ENCODE measurements around the gene SMCO4. TPM values are rescaled to one million over a fixed set of nuclear protein-coding genes. Genes with fewer than 3 reads are reported as not detected.

Gene SMCO4
- total RNA-seq, 2 experiments from 2014 or later = 0.30 TPM; not detected in 1

- H3K4me3 Mint-ChIP-seq = no peak overlapping the region
- Histone ChIP-seq H3K4me1 (ENCODE audit: insufficient read depth, low read length) (no peaks in the 10 kb centered on the region), H3K9me3 (ENCODE audit: control insufficient read depth in 1 of 2, insufficient read depth in 1 of 2, low read length in 2 of 2) (peaks cover 3 to 7% of the 10 kb centered on the region in 2 experiments), H3K27me3 (ENCODE audit: control insufficient read depth in 1 of 2, insufficient read depth in 2 of 2, low read length in 2 of 2) (peaks cover 0 to 5% of the 10 kb centered on the region in 2 experiments), H3K36me3 (ENCODE audit: insufficient read depth, low read length) (no peaks in the 10 kb centered on the region), H3K27ac (ENCODE audit: low read depth in 1 of 2, low read length in 2 of 2) (no peak overlapping the region), H3K4me3 (ENCODE audit: low read length) (no peak overlapping the region)
- H3K27ac Mint-ChIP-seq = no peak overlapping the region
- H3K9me3 Mint-ChIP-seq = no peaks in the 10 kb centered on the region
- ChIA-PET POLR2A (no interaction called here), CTCF (no interaction called here)
- intact Hi-C loops (cut with DNase I, micrococcal nuclease) = no loop called here
- H3K27me3 Mint-ChIP-seq = peaks cover 10% of the 10 kb centered on the region
- ATAC-seq (ENCODE audit: poor library complexity) = no peak
- H3K36me3 Mint-ChIP-seq (ENCODE audit: low read depth) = no peaks in the 10 kb centered on the region
- no peaks in the 10 kb centered on the region for H3K4me1 Mint-ChIP-seq (ENCODE audit: low read depth)
- no peak for DNase-seq
- TF ChIP-seq, protein P1, sequence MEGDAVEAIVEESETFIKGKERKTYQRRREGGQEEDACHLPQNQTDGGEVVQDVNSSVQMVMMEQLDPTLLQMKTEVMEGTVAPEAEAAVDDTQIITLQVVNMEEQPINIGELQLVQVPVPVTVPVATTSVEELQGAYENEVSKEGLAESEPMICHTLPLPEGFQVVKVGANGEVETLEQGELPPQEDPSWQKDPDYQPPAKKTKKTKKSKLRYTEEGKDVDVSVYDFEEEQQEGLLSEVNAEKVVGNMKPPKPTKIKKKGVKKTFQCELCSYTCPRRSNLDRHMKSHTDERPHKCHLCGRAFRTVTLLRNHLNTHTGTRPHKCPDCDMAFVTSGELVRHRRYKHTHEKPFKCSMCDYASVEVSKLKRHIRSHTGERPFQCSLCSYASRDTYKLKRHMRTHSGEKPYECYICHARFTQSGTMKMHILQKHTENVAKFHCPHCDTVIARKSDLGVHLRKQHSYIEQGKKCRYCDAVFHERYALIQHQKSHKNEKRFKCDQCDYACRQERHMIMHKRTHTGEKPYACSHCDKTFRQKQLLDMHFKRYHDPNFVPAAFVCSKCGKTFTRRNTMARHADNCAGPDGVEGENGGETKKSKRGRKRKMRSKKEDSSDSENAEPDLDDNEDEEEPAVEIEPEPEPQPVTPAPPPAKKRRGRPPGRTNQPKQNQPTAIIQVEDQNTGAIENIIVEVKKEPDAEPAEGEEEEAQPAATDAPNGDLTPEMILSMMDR (IDR thresholded peaks at IDR 0.05) = no peak
These were observed 31.5 kb upstream of the SMCO4 start for GRCh38 chr11:93574638-93575220.

GRCh38 chr11:93573184-93573583 lies 30.0 kb upstream of the SMCO4 start:
- H3K27me3 ChIP-seq (ENCODE audit: control insufficient read depth in 1 of 2, insufficient read depth in 2 of 2, low read length in 2 of 2) = peaks cover 4 to 5% of the 10 kb centered on the region in 2 experiments
- Mint-ChIP-seq H3K36me3 (ENCODE audit: low read depth) (no peaks in the 10 kb centered on the region), H3K27me3 (peaks cover 4% of the 10 kb centered on the region), H3K9me3 (no peaks in the 10 kb centered on the region), H3K27ac (no peak overlapping the region), H3K4me1 (ENCODE audit: low read depth) (no peaks in the 10 kb centered on the region), H3K4me3 (no peak overlapping the region)
- no peak overlapping the region for H3K27ac ChIP-seq (ENCODE audit: low read depth in 1 of 2, low read length in 2 of 2)
- TF ChIP-seq, protein P1 (IDR thresholded peaks at IDR 0.05) = no peak
- CTCF ChIA-PET = no interaction called here
- no peaks in the 10 kb centered on the region for H3K36me3 ChIP-seq (ENCODE audit: insufficient read depth, low read length)
- intact Hi-C loops (cut with DNase I, micrococcal nuclease) = no loop called here
- DNase-seq (no peak), ATAC-seq (ENCODE audit: poor library complexity) (no peak)
- POLR2A ChIA-PET = no interaction called here
- H3K9me3 ChIP-seq (ENCODE audit: control insufficient read depth in 1 of 2, insufficient read depth in 1 of 2, low read length in 2 of 2) = no peaks in the 10 kb centered on the region
- no peak overlapping the region for H3K4me3 ChIP-seq (ENCODE audit: low read length)
- no peaks in the 10 kb centered on the region for H3K4me1 ChIP-seq (ENCODE audit: insufficient read depth, low read length)

DNA sequence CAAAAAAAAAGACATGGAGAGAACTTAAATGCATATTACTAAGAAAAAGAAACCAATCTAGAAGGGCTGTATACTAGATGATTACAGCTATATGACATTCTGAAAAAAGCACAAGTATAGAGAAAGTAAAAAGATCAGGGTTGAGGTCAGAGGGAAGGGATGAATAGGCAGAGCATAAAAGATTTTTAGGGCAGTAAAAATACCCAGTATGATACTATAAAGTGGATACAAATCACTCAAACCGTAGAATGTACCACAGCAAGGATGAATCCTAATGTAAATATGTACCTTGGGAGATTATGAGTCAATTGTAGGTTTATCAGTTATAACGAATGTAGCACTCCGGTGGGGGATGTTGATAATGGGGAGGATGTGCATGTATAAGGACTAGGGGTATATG lies 29.4 kb upstream of the SMCO4 start:
- H3K4me1 Mint-ChIP-seq (ENCODE audit: low read depth) = no peaks in the 10 kb centered on the region
- H3K9me3 Mint-ChIP-seq = no peaks in the 10 kb centered on the region
- no peaks in the 10 kb centered on the region for H3K9me3 ChIP-seq (ENCODE audit: control insufficient read depth in 1 of 2, insufficient read depth in 1 of 2, low read length in 2 of 2)
- DNase-seq (no peak), ATAC-seq (ENCODE audit: poor library complexity) (no peak)
- H3K4me3 ChIP-seq (ENCODE audit: low read length) = no peak overlapping the region
- H3K27ac ChIP-seq (ENCODE audit: low read depth in 1 of 2, low read length in 2 of 2) = no peak overlapping the region
- H3K27ac Mint-ChIP-seq = no peak overlapping the region
- TF ChIP-seq, protein P1 (IDR thresholded peaks at IDR 0.05) = no peak
- H3K27me3 ChIP-seq (ENCODE audit: control insufficient read depth in 1 of 2, insufficient read depth in 2 of 2, low read length in 2 of 2) = peaks cover 4 to 5% of the 10 kb centered on the region in 2 experiments
- no peaks in the 10 kb centered on the region for H3K36me3 ChIP-seq (ENCODE audit: insufficient read depth, low read length)
- H3K36me3 Mint-ChIP-seq (ENCODE audit: low read depth) = no peaks in the 10 kb centered on the region
- H3K27me3 Mint-ChIP-seq = peaks cover 4% of the 10 kb centered on the region
- CTCF ChIA-PET = no interaction called here
- intact Hi-C loops (cut with DNase I, micrococcal nuclease) = no loop called here
- H3K4me1 ChIP-seq (ENCODE audit: insufficient read depth, low read length) = no peaks in the 10 kb centered on the region
- POLR2A ChIA-PET = no interaction called here
- no peak overlapping the region for H3K4me3 Mint-ChIP-seq

All from CD4-positive, alpha-beta T cell (primary cell).